ENCODE measurements around the gene BTBD3. TPM values are rescaled to one million over a fixed set of nuclear protein-coding genes. Genes with fewer than 3 reads are reported as not detected.

Gene BTBD3
- total RNA-seq, 2 experiments from 2014 or later, result 0.82 TPM; not detected in 1

- Histone ChIP-seq H3K79me2 (ENCODE audit: insufficient read depth, low read depth, low read length) (no peaks in the 10 kb centered on the region), H3K4me1 (ENCODE audit: insufficient read depth, low read length, poor library complexity, severe bottlenecking) (no peaks in the 10 kb centered on the region), H2AFZ (ENCODE audit: low read length) (no peak overlapping the region), H3K9me2 (ENCODE audit: insufficient read depth, low read length) (no peaks in the 10 kb centered on the region), H3K9me3 (ENCODE audit: low read length) (no peaks in the 10 kb centered on the region), H3K4me2 (ENCODE audit: low read length) (no peak overlapping the region), H3K4me3 (ENCODE audit: low read depth, low read length, poor library complexity, severe bottlenecking) (no peak overlapping the region), H3K27ac (ENCODE audit: low read depth, low read length, poor library complexity, severe bottlenecking) (no peak overlapping the region), H4K20me1 (ENCODE audit: insufficient read depth, low read length) (no peaks in the 10 kb centered on the region), H3K36me3 (ENCODE audit: insufficient read depth, low read length) (no peaks in the 10 kb centered on the region)
- ChIA-PET CTCF (ENCODE audit: unreplicated experiment) (no interaction called here), POLR2A (interaction anchor here (1.3 kb wide), 1 partner anchor 11 kb away, joined by 5 read pairs; no protein-coding TSS in a partner anchor)
- no TSS peak for BruUV-seq (replicated peaks)
- DNase-seq (ENCODE audit: low spot score), result no peak
- intact Hi-C loops (cut with micrococcal nuclease; ENCODE audit: unreplicated experiment), result no loop called here
- TF ChIP-seq EZH2phosphoT487 (IDR thresholded peaks at IDR 0.05; ENCODE audit: borderline replicate concordance, low read depth, low read length), result no peak
- TF ChIP-seq, protein P1, sequence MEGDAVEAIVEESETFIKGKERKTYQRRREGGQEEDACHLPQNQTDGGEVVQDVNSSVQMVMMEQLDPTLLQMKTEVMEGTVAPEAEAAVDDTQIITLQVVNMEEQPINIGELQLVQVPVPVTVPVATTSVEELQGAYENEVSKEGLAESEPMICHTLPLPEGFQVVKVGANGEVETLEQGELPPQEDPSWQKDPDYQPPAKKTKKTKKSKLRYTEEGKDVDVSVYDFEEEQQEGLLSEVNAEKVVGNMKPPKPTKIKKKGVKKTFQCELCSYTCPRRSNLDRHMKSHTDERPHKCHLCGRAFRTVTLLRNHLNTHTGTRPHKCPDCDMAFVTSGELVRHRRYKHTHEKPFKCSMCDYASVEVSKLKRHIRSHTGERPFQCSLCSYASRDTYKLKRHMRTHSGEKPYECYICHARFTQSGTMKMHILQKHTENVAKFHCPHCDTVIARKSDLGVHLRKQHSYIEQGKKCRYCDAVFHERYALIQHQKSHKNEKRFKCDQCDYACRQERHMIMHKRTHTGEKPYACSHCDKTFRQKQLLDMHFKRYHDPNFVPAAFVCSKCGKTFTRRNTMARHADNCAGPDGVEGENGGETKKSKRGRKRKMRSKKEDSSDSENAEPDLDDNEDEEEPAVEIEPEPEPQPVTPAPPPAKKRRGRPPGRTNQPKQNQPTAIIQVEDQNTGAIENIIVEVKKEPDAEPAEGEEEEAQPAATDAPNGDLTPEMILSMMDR (conservative IDR thresholded peaks at IDR 0.05; ENCODE audit: low read length), result no peak
These were observed 24.0 kb downstream of the BTBD3 start for GRCh38 chr20:11941593-11942246.

GRCh38 chr20:11943778-11944177 lies 26.1 kb downstream of the BTBD3 start:
- TF ChIP-seq, protein P1 (conservative IDR thresholded peaks at IDR 0.05; ENCODE audit: low read length), result no peak
- no peak for TF ChIP-seq EZH2phosphoT487 (IDR thresholded peaks at IDR 0.05; ENCODE audit: borderline replicate concordance, low read depth, low read length)
- no peaks in the 10 kb centered on the region for H3K79me2 ChIP-seq (ENCODE audit: insufficient read depth, low read depth, low read length)
- CTCF ChIA-PET (ENCODE audit: unreplicated experiment), result interaction anchor here (0.5 kb wide), 1 partner anchor 140 kb away, joined by 5 read pairs; no protein-coding TSS in a partner anchor

GRCh38 chr20:11948806-11949205 lies 31.1 kb downstream of the BTBD3 start:
- POLR2A ChIA-PET, result no interaction called here
- TF ChIP-seq EZH2phosphoT487 (IDR thresholded peaks at IDR 0.05; ENCODE audit: borderline replicate concordance, low read depth, low read length), result no peak
- TF ChIP-seq, protein P1 (conservative IDR thresholded peaks at IDR 0.05; ENCODE audit: low read length), result no peak

More at GRCh38 chr20:11943778-11944177, 26.1 kb downstream of the BTBD3 start:
- no peak overlapping the region for H3K4me2 ChIP-seq (ENCODE audit: low read length)
- intact Hi-C loops (cut with micrococcal nuclease; ENCODE audit: unreplicated experiment), result no loop called here
- H3K36me3 ChIP-seq (ENCODE audit: insufficient read depth, low read length), result no peaks in the 10 kb centered on the region
- no peaks in the 10 kb centered on the region for H3K4me1 ChIP-seq (ENCODE audit: insufficient read depth, low read length, poor library complexity, severe bottlenecking)
- H3K4me3 ChIP-seq (ENCODE audit: low read depth, low read length, poor library complexity, severe bottlenecking), result no peak overlapping the region
- no peak overlapping the region for H3K27ac ChIP-seq (ENCODE audit: low read depth, low read length, poor library complexity, severe bottlenecking)
- no peaks in the 10 kb centered on the region for H3K9me2 ChIP-seq (ENCODE audit: insufficient read depth, low read length)
- no TSS peak for BruUV-seq (replicated peaks)
- no peaks in the 10 kb centered on the region for H4K20me1 ChIP-seq (ENCODE audit: insufficient read depth, low read length)
- H2AFZ ChIP-seq (ENCODE audit: low read length), result no peak overlapping the region
- H3K9me3 ChIP-seq (ENCODE audit: low read length), result no peaks in the 10 kb centered on the region
- POLR2A ChIA-PET, result no interaction called here
- DNase-seq (ENCODE audit: low spot score), result no peak

More at GRCh38 chr20:11948806-11949205, 31.1 kb downstream of the BTBD3 start:
- Histone ChIP-seq H3K9me3 (ENCODE audit: low read length) (no peaks in the 10 kb centered on the region), H3K79me2 (ENCODE audit: insufficient read depth, low read depth, low read length) (no peaks in the 10 kb centered on the region), H3K27ac (ENCODE audit: low read depth, low read length, poor library complexity, severe bottlenecking) (no peak overlapping the region), H4K20me1 (ENCODE audit: insufficient read depth, low read length) (no peaks in the 10 kb centered on the region), H3K9me2 (ENCODE audit: insufficient read depth, low read length) (no peaks in the 10 kb centered on the region), H2AFZ (ENCODE audit: low read length) (no peak overlapping the region), H3K4me1 (ENCODE audit: insufficient read depth, low read length, poor library complexity, severe bottlenecking) (no peaks in the 10 kb centered on the region), H3K4me2 (ENCODE audit: low read length) (no peak overlapping the region), H3K36me3 (ENCODE audit: insufficient read depth, low read length) (no peaks in the 10 kb centered on the region), H3K4me3 (ENCODE audit: low read depth, low read length, poor library complexity, severe bottlenecking) (no peak overlapping the region)
- BruUV-seq (replicated peaks), result no TSS peak
- intact Hi-C loops (cut with micrococcal nuclease; ENCODE audit: unreplicated experiment), result no loop called here
- CTCF ChIA-PET (ENCODE audit: unreplicated experiment), result no interaction called here
- no peak for DNase-seq (ENCODE audit: low spot score)

Data from OCI-LY7 (cell line).